Frontal cortex (tissue), 4 donors: ENCODE results near the gene MCHR1. TPM values are rescaled to one million over a fixed set of nuclear protein-coding genes. Genes with fewer than 3 reads are reported as not detected.
"Not testable (repeated sequence)": the region's sequence is repeated elsewhere in the genome, so short reads cannot be mapped to it uniquely, and the experiment has no call there.

ENCODE experiments used
- DNase-seq, 2 donors: peaks; one replicate each; pipeline ENCODE4 v3.0.0; 2012; ENCODE audit warnings: low spot score in 2 of 2
- FAIRE-seq: peaks from 2 replicates; lab custom pipeline; 2012; peaks lifted over from hg19 to GRCh38; lab: Jason Lieb, UNC
- total RNA-seq: library from RNA; depleted of rRNA; stranded (reverse); fragments of >200 nt; gene quantifications from one replicate; pipeline ENCODE4 v1.2.3, GENCODE V29; 2014
- donor health status: control.
- donor health status: control.
- donor health status: control.

MCHR1 gene
- total RNA-seq, 1 donor from 2014 or later = 1.2 TPM

GRCh38 chr22:40681451-40681850 lies 2.2 kb downstream of the MCHR1 start:
- DNase-seq (no peak), FAIRE-seq (no peak)

DNA sequence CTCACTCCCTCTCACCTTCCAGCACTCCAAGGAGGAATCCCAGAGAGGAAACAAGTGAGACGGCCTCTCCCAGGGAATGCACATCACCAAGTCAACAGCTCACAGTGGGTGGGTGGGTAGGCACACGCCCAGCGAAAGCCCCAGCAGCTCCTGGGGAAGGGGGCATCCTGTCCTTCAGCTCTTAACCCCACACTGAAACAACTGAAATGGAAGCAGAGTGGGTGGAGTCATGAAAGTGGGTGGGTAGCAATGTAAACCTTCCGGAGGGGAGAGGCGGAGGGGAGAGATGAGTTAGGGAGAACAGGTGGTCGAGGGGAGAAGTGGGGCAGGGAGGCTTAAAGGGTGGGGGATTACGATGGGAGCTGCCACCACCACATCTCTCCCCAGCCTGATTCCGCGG lies 5.4 kb downstream of the MCHR1 start:
- FAIRE-seq (no peak), DNase-seq (no peak)

GRCh38 chr22:40685406-40685805 lies 6.1 kb downstream of the MCHR1 start:
- no peak for FAIRE-seq
- DNase-seq = no peak

DNA sequence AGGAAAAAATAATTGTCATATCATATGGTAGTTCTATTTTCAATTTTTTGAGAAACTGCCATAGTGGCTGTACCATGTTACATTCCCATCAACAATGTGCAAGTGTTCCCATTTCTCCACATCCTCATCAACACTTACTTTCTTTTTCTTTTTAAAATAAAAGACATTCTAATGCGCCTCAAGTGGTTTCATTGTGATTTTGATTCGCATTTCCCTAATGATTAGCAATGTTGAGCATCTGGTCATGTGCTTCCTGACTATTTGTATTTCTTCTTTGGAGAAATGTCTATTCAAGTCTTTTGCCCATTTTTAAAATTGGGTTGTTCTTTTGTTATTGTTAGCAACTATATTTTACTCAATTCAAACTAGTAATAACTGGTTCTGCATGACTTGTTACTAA lies 8.4 kb downstream of the MCHR1 start:
- FAIRE-seq (no peak), DNase-seq (no peak)

DNA sequence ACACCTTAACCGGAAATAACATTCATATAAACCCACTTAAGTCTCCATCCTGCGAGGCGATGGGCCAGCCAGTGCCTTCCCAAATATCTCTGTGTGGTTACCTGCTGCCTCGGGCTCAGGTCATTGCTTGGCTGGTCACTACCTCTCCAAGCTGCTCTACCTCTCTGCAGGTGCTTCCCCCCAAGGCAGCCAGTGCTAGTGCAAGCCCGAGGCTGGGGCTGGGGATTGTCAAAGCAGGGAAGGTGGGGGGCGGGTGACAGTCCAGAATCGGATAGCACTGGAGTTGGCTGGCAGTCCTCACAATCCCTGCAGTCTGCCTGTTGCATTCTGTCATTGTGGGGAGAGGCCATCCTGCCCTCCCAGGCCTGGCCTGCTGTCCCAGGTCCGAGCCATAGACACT lies 11.1 kb downstream of the MCHR1 start:
- FAIRE-seq = no peak
- DNase-seq = no peak

GRCh38 chr22:40691532-40691931 lies 12.2 kb downstream of the MCHR1 start:
- DNase-seq (no peak), FAIRE-seq (no peak)

DNA sequence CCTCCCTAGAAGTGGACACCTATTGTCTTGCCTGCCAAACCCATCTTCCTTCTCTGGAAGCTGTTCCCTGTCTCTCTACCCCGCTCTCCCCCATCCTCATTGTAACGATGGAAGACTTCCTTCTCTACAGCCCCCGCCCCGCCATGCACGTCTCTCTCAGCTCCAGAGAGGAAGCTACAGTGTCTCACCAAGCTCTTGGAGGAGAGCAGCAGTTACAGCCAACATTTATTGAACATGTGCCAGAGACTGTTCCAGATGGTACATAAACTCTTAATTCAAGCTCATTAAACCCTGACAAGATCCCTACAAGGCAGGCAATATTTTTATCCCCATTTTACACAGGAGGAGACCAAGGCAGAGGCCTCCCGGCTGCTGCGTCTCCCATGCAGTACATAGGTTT lies 15.1 kb downstream of the MCHR1 start:
- DNase-seq (no peak), FAIRE-seq (no peak)

DNA sequence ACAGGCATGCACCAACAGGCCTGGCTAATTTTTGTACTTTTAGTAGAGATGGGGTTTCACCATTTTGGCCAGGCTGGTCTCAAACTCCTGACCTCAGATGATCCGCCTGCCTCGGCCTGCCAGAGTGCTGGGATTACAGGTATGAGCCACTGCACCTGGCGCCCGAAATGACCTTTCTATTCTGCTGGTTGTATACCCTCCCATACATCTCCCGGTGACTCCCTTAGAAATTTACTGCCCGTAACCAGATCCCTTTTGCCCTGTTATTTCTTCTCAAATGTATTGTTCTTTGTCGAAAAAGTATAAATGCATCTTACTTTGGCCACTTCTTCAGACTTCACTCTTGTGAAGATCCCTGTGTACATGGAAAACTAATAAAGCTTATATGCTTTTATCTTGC lies 22.0 kb downstream of the MCHR1 start:
- DNase-seq (no peak), FAIRE-seq (no peak)

GRCh38 chr22:40703174-40703573 lies 23.9 kb downstream of the MCHR1 start:
- DNase-seq (no peak), FAIRE-seq (no peak)

GRCh38 chr22:40703736-40704135 lies 24.5 kb downstream of the MCHR1 start:
- FAIRE-seq (no peak), DNase-seq (no peak)

DNA sequence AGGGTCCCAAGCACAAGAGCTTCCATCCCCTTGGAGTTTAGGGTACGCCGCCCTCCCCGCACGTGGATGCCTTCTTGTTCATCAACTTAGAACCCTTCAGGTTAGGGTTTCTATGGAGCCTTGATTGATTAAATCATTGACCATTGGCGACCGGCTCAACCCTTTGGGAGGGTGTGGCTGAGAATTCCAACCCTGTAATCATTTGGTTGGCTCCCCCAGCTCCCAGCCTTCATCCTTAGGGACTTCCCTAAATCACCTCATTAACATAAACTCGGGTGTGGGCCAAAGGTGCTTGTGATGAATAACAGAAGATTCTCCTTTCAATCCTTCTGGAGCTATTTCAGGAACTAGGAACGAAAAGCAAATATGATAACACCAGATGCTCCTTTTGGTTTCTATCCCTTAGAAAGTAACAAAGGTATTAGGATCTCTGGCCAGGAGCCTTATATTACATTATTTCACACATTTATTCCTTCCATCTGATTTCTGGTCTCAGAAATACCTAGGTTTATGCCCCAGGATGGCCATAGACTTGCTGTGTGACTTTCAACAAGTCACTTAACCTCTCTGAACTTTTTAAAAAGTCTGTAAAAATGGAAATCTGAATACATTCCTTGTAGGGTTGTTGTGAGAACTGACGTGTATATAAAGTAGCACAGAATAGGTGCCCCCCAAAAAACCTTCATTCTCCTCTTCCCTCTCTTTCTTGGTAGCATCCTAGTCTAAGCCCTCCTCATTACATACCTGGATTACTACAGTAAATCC lies 26.8 kb downstream of the MCHR1 start:
- no peak for FAIRE-seq
- no peak for DNase-seq

DNA sequence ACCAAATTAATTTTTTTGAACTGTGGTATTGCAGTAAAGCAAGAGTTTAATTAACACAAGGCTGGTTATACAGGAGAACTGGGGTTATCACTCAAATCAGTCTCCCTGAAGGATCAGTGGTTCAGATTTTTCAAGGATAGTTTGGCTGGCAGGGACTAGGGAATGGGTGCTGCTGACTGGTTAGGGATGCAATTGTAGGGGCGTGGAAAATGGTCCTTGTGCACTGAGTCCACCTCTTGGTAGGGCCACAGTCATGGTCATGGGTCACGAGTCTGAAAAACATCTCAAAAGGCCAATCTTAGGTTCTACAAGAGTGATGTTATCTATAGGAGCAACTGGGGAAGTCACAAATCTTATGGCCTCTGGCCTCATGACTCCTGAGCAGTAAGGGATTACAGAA lies 27.9 kb downstream of the MCHR1 start:
- FAIRE-seq (no peak), DNase-seq (no peak)

DNA sequence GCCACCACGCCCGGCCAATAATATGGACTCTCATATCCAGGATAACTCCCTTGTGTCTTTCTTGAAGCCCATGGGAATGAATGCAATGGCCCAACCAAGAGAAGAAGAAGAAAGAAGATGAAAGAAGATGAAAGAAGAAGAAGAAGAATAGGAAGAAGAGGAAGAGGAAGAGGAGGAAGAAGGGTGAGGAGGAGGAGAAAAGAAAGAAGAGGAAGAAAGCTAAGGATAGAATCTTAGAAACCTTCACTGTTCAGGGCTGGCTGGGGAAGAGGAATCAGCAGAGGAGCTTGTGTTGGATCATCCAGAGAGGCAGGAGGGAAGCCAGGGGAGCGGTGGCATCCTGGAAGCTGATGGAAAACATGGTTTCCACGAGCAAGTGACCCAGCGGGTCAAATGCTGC lies 28.9 kb downstream of the MCHR1 start:
- no peak for FAIRE-seq
- DNase-seq = no peak

DNA sequence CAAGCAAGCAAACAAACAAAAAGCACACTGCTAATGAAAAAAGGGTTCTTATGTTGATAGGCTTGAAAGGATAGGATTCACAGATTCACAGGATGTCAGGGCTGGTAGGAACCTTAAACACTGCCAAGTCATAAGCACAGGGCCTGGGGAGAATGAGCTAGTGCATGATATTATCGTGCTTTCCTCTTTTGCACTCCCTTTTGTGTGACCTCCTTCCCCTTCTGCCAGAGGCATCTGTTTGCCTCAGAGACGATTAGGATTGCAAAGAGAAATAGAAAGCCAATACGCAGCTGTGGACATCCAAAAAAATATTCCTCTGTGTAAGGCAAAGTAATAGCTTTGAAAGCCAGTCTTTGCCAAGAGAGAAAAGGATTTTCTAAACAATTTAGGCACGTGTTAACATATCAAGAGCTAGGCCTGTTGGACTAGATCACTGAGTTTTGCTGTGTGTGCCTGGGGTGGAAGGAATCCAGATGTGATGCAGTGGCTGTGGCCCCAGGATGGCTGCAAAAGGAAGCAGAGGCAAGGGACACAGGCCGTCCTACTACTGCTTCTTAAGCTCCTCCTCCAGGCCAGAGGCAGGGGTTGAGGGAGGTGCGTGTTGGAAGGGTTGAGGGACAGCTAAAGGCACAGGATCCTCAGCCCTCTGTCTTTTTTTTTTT lies 30.6 kb downstream of the MCHR1 start:
- FAIRE-seq (no peak), DNase-seq (no peak)

DNA sequence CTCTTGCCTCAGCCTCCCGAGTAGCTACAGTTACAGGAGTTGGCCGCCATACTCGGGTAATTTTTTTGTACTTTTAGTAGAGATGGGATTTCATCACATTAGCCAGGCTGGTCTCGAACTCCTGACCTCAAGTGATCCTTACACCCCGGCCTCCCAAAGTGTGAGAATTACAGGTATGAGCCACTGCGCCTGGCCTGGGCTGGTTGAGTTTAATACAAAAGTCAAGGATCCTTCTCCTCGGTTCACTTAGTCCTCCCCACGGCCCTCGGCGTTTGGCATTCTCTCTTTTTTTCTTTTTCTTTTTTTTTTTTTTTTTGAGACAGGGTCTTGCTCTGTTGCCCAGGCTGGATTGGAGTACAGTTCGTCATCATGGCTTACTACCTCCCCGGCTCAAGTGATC lies 33.0 kb downstream of the MCHR1 start:
- no peak for FAIRE-seq
- no peak for DNase-seq

GRCh38 chr22:40714499-40715337 lies 35.4 kb downstream of the MCHR1 start:
- DNase-seq = peak in 1 of 2 donors; percentile 38

DNA sequence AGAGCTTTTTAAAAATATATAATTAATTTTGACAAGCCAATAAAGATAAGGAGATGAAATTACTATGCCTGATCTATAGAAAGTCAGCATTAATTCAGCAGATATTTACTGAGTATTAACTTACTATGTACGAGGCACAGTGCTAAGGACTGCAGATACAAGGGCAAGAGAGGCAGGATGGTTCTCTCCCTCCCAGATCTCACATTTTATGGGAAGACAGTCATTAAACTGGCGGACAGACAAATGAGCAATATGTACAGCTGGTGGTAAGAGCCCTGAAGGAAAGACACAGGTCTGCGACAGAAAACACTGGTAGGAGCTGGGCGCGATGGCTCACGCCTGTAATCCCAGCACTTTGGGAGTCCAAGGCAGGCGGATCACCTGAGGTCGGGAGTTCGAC lies 36.8 kb downstream of the MCHR1 start:
- no peak for DNase-seq
- FAIRE-seq = no peak

More at GRCh38 chr22:40714499-40715337, 35.4 kb downstream of the MCHR1 start:
- no peak for FAIRE-seq

- not testable (repeated sequence) for FAIRE-seq, DNase-seq
These were observed 38.4 kb downstream of the MCHR1 start for GRCh38 chr22:40717657-40718056.

- DNase-seq (no peak), FAIRE-seq (no peak)
These were observed 39.2 kb downstream of the MCHR1 start for GRCh38 chr22:40718250-40719204.

DNA sequence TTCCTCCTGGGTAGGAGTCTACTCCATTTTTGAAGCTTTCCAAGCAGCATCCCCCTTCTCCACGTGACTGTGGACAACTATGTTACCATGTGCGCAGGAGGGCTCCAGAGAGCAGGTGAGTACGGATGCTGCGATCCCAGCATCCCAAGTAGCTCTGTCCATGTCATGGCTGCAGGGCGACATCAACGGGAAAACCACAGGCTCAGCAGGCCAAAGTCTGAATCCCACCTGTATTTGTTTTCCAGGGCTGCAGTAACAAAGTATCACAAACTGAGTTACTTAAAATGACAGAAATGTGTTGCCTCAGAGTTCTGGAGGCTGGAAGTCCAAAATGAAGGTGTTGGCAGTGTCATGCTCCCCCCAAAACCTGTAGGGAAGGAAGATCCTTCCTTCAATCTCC lies 40.3 kb downstream of the MCHR1 start:
- no peak for DNase-seq
- no peak for FAIRE-seq
